ENCODE results near the gene ZNF488.

The ZNF488 gene

GRCh38 chr10:47358457-47358856 is 25.6 kb downstream of the ZNF488 start:
- H2AFZ ChIP-seq (ENCODE audit: low read length) = no peak overlapping the region
- H4K20me1 ChIP-seq (ENCODE audit: insufficient read depth, low read length) = no peaks in the 10 kb centered on the region
- H3K9me3 ChIP-seq (ENCODE audit: low read length) = no peaks in the 10 kb centered on the region
- no peak overlapping the region for H3K4me3 ChIP-seq (ENCODE audit: low read depth, low read length, poor library complexity, severe bottlenecking)
- H3K4me2 ChIP-seq (ENCODE audit: low read length) = no peak overlapping the region
- no peaks in the 10 kb centered on the region for H3K79me2 ChIP-seq (ENCODE audit: insufficient read depth, low read length)
- no peaks in the 10 kb centered on the region for H3K36me3 ChIP-seq (ENCODE audit: insufficient read depth, low read length)
- no peaks in the 10 kb centered on the region for H3F3A ChIP-seq (ENCODE audit: insufficient read depth, low read length)
- no peak overlapping the region for H3K27ac ChIP-seq (ENCODE audit: low read depth, low read length, poor library complexity, severe bottlenecking)
- no peaks in the 10 kb centered on the region for H3K4me1 ChIP-seq (ENCODE audit: insufficient read depth, low read length, severe bottlenecking)
- no peak overlapping the region for H3K9ac ChIP-seq (ENCODE audit: low read length)
- H3K27me3 ChIP-seq (ENCODE audit: insufficient read depth, low read length) = no peaks in the 10 kb centered on the region
- H3K9me2 ChIP-seq (ENCODE audit: low read depth, low read length) = no peaks in the 10 kb centered on the region
- TF ChIP-seq EZH2 (IDR thresholded peaks at IDR 0.05; ENCODE audit: borderline replicate concordance, low read length) = no peak
- TF ChIP-seq, protein P1, sequence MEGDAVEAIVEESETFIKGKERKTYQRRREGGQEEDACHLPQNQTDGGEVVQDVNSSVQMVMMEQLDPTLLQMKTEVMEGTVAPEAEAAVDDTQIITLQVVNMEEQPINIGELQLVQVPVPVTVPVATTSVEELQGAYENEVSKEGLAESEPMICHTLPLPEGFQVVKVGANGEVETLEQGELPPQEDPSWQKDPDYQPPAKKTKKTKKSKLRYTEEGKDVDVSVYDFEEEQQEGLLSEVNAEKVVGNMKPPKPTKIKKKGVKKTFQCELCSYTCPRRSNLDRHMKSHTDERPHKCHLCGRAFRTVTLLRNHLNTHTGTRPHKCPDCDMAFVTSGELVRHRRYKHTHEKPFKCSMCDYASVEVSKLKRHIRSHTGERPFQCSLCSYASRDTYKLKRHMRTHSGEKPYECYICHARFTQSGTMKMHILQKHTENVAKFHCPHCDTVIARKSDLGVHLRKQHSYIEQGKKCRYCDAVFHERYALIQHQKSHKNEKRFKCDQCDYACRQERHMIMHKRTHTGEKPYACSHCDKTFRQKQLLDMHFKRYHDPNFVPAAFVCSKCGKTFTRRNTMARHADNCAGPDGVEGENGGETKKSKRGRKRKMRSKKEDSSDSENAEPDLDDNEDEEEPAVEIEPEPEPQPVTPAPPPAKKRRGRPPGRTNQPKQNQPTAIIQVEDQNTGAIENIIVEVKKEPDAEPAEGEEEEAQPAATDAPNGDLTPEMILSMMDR (IDR thresholded peaks at IDR 0.05; ENCODE audit: low read length) = no peak

DNA sequence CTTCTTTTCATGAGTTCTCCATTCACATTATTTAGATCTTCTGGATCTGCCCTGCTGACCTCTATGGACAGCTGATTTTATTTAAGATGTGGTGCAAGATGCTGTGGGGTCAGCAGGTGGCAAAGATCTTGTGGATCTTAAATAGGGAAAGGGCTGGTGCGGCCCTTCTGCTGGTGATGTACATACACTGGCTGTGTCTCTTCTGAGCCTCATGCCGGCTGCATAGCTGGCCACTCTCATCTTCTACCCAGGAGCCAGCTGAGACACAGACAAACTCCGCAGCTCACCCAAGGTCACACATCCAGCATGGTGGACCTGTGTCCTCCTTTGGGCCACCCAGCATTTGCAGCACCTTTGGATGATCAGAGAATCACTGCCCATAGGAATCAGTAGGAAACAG is 26.2 kb downstream of the ZNF488 start:
- Histone ChIP-seq H3K4me2 (ENCODE audit: low read length) (no peak overlapping the region), H3K4me3 (ENCODE audit: low read depth, low read length, poor library complexity, severe bottlenecking) (no peak overlapping the region), H3K4me1 (ENCODE audit: insufficient read depth, low read length, severe bottlenecking) (no peaks in the 10 kb centered on the region), H2AFZ (ENCODE audit: low read length) (no peak overlapping the region), H3K27ac (ENCODE audit: low read depth, low read length, poor library complexity, severe bottlenecking) (no peak overlapping the region), H3K9me3 (ENCODE audit: low read length) (no peaks in the 10 kb centered on the region), H3K36me3 (ENCODE audit: insufficient read depth, low read length) (no peaks in the 10 kb centered on the region), H4K20me1 (ENCODE audit: insufficient read depth, low read length) (no peaks in the 10 kb centered on the region), H3F3A (ENCODE audit: insufficient read depth, low read length) (no peaks in the 10 kb centered on the region), H3K79me2 (ENCODE audit: insufficient read depth, low read length) (no peaks in the 10 kb centered on the region), H3K27me3 (ENCODE audit: insufficient read depth, low read length) (no peaks in the 10 kb centered on the region), H3K9ac (ENCODE audit: low read length) (no peak overlapping the region), H3K9me2 (ENCODE audit: low read depth, low read length) (no peaks in the 10 kb centered on the region)
- TF ChIP-seq, protein P1 (IDR thresholded peaks at IDR 0.05; ENCODE audit: low read length) = no peak
- TF ChIP-seq EZH2 (IDR thresholded peaks at IDR 0.05; ENCODE audit: borderline replicate concordance, low read length) = no peak

DNA sequence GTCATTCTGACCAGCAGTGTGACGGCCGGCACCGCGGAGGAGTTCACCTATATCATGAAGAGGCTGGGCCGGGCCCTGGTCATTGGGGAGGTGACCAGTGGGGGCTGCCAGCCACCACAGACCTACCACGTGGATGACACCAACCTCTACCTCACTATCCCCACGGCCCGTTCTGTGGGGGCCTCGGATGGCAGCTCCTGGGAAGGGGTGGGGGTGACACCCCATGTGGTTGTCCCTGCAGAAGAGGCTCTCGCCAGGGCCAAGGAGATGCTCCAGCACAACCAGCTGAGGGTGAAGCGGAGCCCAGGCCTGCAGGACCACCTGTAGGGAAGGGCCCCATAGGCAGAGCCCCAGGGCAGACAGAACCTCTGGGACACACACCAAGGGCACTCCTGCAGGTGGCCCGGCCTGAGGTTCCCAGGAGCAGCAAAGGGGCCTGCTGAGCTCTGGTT is 26.9 kb downstream of the ZNF488 start:
- no peak overlapping the region for H3K4me2 ChIP-seq (ENCODE audit: low read length)
- H3K9me2 ChIP-seq (ENCODE audit: low read depth, low read length) = no peaks in the 10 kb centered on the region
- no peaks in the 10 kb centered on the region for H3K27me3 ChIP-seq (ENCODE audit: insufficient read depth, low read length)
- no peak overlapping the region for H3K27ac ChIP-seq (ENCODE audit: low read depth, low read length, poor library complexity, severe bottlenecking)
- no peaks in the 10 kb centered on the region for H3F3A ChIP-seq (ENCODE audit: insufficient read depth, low read length)
- H4K20me1 ChIP-seq (ENCODE audit: insufficient read depth, low read length) = no peaks in the 10 kb centered on the region
- H3K4me3 ChIP-seq (ENCODE audit: low read depth, low read length, poor library complexity, severe bottlenecking) = no peak overlapping the region
- TF ChIP-seq EZH2 (IDR thresholded peaks at IDR 0.05; ENCODE audit: borderline replicate concordance, low read length) = no peak
- no peaks in the 10 kb centered on the region for H3K9me3 ChIP-seq (ENCODE audit: low read length)
- H3K36me3 ChIP-seq (ENCODE audit: insufficient read depth, low read length) = no peaks in the 10 kb centered on the region
- H3K4me1 ChIP-seq (ENCODE audit: insufficient read depth, low read length, severe bottlenecking) = no peaks in the 10 kb centered on the region
- no peak overlapping the region for H2AFZ ChIP-seq (ENCODE audit: low read length)
- no peak overlapping the region for H3K9ac ChIP-seq (ENCODE audit: low read length)
- no peaks in the 10 kb centered on the region for H3K79me2 ChIP-seq (ENCODE audit: insufficient read depth, low read length)

DNA sequence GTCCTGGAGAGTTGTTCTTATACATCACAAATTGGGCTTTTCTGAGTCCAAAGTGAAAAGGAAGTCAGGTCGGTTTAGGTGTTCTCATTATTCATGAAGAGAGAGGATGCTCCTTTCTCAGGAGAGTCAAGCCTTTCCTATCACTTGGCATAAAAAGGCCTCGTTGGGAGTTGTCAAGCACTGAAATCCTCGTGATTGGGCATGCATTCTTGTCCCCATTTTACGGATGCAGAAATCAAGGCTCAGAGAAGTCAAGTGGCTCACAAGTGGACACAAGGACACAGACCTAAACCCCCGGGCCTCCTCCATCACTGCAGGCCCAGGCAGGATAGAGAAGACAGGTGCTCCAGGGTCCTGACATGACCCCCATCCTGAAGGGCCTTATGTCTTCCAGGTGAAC is 27.4 kb downstream of the ZNF488 start:
- Histone ChIP-seq H3K9me2 (ENCODE audit: low read depth, low read length) (no peaks in the 10 kb centered on the region), H3K9me3 (ENCODE audit: low read length) (no peaks in the 10 kb centered on the region), H3K4me1 (ENCODE audit: insufficient read depth, low read length, severe bottlenecking) (no peaks in the 10 kb centered on the region), H3K27me3 (ENCODE audit: insufficient read depth, low read length) (no peaks in the 10 kb centered on the region), H3K79me2 (ENCODE audit: insufficient read depth, low read length) (no peaks in the 10 kb centered on the region), H2AFZ (ENCODE audit: low read length) (no peak overlapping the region), H3K4me3 (ENCODE audit: low read depth, low read length, poor library complexity, severe bottlenecking) (no peak overlapping the region), H4K20me1 (ENCODE audit: insufficient read depth, low read length) (no peaks in the 10 kb centered on the region), H3K36me3 (ENCODE audit: insufficient read depth, low read length) (no peaks in the 10 kb centered on the region), H3K27ac (ENCODE audit: low read depth, low read length, poor library complexity, severe bottlenecking) (no peak overlapping the region), H3F3A (ENCODE audit: insufficient read depth, low read length) (no peaks in the 10 kb centered on the region), H3K4me2 (ENCODE audit: low read length) (no peak overlapping the region), H3K9ac (ENCODE audit: low read length) (no peak overlapping the region)
- TF ChIP-seq EZH2 (IDR thresholded peaks at IDR 0.05; ENCODE audit: borderline replicate concordance, low read length) = no peak
- TF ChIP-seq, protein P1 (IDR thresholded peaks at IDR 0.05; ENCODE audit: low read length) = no peak
